Activated naive CD4-positive, alpha-beta T cell treated with anti-CD3 and anti-CD28 coated beads, Interleukin-2, amount 50 U/mL, for 16 hours (primary cell): Measurements from ENCODE around the gene UCK2.

Experiments used
- DNase-seq: peaks from one replicate; pipeline ENCODE4 v3.0.0-alpha.2; 2020

UCK2 gene

GRCh38 chr1:165834881-165835280 lies 7.5 kb downstream of the UCK2 start:
- DNase-seq: no peak

DNA sequence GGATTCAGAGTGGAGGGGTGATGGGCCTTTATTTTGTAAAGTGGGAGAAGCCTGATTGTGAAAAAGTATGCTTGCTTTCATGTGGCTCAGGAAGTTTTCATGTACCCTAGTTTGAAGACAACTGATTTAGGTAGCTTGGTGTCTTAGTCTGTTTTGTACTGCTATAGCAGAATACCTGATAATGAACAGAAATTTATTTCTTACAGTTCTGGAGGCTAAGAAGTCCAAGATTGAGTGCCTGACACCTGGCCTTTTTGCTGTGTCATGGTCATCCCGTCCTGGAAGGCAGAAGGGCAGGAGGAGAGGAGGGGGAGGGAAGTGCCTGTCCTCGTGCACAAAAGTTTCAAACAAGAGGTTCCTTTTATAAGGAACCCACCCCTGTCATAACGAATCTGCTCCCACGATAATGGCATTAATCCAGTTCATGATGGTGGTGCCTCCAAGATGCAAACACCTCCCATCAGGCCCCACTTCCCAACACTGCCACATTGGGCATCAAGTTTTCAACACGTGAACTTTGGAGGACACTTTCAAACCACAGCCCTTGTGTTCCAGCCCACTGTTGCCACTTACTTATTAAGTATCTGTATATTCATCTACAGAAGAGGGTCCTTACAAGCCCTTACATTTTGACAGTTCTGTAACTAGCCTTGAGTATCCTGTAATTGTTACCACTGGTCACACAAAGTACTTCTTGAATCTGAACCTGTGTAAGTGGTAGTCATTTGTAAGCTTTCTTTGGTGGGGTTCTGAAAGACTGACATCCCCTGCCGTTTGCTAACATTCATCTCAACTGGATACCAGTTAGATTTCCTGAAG lies 9.5 kb downstream of the UCK2 start:
- DNase-seq: no peak

DNA sequence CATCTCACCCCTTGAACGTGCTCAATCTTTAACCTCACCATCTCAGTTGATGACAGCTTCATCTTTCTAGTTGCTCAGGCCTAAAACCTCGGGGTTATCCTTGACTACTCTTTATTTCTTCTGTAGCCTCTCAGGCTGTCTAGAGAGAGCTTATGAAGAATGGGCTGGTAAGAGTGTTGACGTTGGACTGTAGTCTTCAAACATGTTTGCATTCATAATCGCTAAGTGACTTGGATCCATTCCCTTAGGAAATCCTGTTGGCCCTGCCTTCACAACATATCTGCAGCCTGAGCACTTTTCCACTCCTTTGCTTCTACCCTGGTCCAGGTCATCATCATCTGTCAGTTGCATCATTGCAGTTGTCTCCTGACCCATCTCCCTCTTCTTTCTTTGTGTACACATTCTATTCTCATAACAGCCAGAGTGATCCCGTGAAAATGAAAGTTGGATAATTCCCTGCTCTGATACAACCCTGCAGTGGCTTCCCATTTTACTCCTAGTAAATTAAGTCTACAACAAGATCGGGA lies 10.5 kb downstream of the UCK2 start:
- DNase-seq: no peak

GRCh38 chr1:165840423-165840822 lies 13.0 kb downstream of the UCK2 start:
- no peak for DNase-seq

DNA sequence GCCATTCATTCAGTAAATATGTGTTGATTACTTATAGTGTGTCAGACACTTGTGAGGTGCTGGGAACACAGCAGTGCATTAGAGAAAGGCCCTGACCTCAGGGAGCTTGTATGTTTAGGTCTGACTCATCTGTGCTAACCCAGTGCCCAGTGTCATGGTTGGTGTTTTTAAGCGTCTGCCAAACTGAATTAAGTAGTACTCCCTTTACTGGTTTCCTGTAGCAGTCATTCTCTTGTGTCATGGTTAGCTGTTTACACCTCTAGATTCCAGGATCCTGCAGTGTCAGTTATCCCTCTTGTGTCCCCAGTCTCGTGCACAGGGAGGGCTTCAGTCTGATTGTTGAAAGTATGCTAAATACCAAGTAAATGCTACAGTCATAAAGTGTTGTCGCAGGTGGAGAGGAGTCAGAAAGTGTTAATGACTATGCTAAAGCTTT lies 14.2 kb downstream of the UCK2 start:
- no peak for DNase-seq

GRCh38 chr1:165842023-165842670 lies 14.7 kb downstream of the UCK2 start:
- no peak for DNase-seq

GRCh38 chr1:165842671-165843129 lies 15.3 kb downstream of the UCK2 start:
- no peak for DNase-seq

DNA sequence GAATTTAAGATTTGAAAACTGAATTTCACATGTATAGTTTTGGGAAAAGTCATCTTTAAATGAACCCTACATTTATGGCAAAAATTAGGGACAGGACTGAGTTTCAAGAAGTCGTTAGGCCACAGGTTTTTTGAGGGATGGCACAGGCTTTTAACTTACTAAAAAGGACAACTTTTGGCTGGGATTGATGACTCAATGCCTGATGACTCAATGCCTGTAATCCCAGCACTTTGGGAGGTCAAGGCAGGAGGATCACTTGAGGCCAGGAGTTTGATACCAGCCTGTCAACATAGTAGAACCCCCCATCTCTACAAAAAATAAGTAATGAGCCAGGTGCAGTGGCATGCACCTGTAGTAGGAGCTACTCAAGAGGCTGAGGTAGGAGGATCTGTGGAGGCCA lies 15.9 kb downstream of the UCK2 start:
- DNase-seq: no peak

DNA sequence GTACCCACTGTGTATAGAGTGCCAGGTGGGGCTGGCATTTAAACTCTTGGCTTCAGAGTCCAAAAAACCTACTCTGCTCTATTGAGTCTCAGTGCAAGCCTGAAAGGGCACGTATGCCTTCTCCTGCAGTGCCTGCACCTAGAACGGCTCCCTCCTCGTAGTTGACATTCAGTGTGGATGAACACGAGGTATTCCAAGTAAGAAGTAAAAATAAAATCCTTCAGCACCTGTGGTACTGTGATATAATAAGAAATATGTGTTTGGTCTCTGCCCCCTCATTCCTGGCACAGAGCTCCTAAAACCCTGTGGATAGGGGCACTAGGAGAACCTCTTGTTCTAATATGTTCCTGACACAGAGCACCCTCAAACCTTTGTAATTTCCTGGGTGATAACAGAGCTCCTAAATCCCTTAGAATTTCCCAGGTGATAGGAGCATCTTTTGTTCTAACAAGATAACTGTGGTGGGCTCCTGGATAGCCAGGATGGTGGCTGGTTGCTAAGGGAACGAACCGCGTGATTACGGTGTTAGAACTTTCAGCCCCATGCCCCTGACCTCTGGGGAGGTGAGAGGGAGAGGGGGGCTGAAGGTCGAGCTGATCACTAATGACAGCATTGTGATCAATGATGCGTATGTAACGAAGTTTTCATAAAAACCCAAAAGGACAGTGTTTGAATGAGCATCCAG lies 16.8 kb downstream of the UCK2 start:
- DNase-seq: no peak

GRCh38 chr1:165844933-165845332 lies 17.5 kb downstream of the UCK2 start:
- DNase-seq: no peak

DNA sequence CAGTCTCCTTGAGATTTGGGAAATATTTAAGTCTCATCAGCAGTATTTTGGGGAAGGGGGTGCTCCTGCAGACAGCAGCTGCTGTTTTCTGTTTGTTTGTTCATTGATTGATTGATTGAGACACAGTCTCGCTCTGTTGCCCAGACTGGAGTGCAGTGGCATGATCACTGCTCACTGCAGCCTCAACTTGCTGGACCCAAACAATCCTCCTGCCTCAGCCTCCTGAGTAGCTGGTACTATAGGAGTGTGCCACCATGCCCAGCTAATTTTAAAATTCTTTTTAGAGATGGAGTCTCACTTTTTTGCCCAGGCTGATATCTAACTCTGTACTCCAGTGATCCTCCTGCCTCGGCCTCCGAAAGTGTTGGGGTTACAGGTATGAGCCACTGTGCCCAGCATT lies 18.2 kb downstream of the UCK2 start:
- no peak for DNase-seq

DNA sequence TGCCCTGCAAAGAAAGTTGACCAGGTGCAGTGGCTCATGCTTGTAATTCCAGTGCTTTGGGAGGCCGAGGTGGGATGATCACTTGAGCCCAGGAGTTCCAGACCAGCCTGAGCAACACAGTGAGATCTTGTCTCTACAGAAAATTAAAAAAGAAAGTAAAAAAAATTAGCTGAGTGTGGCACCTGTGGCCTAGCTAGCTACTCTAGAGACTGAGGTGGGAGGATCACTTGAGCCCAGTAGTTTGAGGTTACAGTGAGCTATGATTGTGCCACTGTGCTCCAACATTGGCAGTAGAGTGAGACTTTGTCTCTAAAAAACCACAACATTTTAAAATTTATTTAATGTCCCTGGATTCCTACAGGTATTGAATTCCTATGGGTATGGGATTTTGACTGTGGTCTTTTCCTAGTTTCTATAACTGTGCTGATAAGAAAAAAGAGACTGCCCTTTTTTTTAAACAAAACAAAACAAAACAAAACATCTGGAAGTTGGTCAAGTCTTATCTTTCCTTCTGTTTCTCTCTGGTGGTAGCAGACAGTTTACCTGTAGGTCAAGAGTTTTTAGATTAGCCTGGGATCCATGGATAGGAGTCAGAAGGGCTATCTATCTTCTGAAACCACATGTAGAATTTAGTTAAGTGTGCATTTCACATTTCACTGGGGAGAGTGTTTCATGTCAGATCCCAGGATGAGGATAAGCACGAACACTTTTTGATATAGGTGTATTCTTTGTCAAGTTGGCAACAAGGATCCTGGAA lies 18.8 kb downstream of the UCK2 start:
- DNase-seq: no peak

GRCh38 chr1:165847486-165847885 lies 20.1 kb downstream of the UCK2 start:
- no peak for DNase-seq

GRCh38 chr1:165849353-165850133 lies 22.1 kb downstream of the UCK2 start:
- DNase-seq: no peak

DNA sequence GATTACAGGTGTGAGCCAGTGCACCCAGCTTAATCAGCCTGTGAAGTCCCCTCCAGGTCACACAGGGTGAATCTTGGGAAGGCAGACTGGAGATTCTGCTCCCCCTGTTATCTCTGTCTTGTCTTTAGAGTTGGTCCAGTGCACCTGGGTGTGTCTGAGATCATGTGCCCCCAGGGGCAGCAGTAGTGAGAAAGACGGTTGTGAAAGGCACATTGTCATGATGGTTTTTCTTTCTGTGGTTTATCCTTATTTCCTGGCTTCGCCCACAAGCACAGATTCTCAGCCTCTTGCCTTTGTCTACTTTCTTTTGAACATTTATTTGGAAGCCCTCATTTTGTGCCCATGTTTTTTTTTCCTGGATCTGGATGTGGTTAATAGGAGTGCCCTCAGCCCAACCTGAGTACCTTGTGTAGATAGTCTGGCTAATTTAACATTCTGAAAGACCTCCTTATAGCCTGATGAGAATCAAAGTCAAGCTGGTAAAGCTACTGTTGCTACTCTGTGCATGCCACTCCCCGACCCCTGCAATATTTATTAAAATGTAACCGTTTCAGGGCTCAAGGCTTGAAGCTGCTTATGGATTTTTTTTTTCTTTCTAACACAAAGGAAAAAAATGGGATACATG lies 23.7 kb downstream of the UCK2 start:
- DNase-seq: no peak

GRCh38 chr1:165852871-165853270 lies 25.5 kb downstream of the UCK2 start:
- DNase-seq: no peak

DNA sequence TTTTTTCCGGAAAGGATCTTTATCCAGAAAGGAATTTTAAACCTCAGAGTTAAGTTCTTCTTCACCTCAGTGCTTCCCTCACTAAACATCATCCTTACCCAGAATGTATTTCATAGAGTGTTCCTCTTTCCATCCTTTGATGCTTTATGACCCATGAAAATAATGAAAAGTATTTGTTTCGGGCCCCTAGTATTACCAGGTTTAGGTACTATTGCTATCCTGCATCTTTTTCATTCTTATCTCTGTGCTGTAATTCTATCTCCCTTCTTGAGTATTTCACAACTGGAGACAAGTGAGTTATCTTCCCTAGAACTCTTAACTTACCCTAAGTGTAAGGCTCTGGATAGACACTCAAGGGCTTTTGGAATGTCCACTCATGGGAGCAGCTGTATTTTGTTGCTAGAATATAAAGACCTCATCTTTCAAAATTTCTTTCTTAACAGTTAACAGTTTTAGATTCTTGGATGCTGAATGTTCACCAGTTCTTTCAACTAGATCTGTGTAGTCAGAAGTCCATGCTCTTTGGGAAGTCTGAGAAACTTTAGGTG lies 26.2 kb downstream of the UCK2 start:
- no peak for DNase-seq

- DNase-seq: no peak
Measured at GRCh38 chr1:165854101-165854845, 26.9 kb downstream of the UCK2 start.

GRCh38 chr1:165855010-165855838 lies 27.8 kb downstream of the UCK2 start:
- no peak for DNase-seq
